Endothelial cell of umbilical vein (primary cell): Measurements from ENCODE around the gene SAP130. TPM values are rescaled to one million over a fixed set of nuclear protein-coding genes. Genes with fewer than 3 reads are reported as not detected.

Experiments used
- BruUV-seq: library from RNA; stranded (reverse); fragments of 400-500 nt; replicated peaks from 2 replicates; lab custom pipeline; 2021; lab: Mats Ljungman, UMichigan
- CTCF ChIA-PET: fragments of 300-600, 350-600 bp; sonication (Branson Sonifier 250); formaldehyde crosslinking; loops from one replicate; lab custom pipeline; 2021; ENCODE audit warnings: antibody characterized with exemption, inconsistent platforms; lab: Charles Lee
- POLR2A ChIA-PET: fragments of 300-600, 350-600 bp; sonication (Branson Sonifier 250); formaldehyde crosslinking; loops from one replicate; lab custom pipeline; 2021; ENCODE audit warnings: antibody characterized with exemption, inconsistent platforms; lab: Charles Lee
- DNase-seq: peaks from one replicate; pipeline ENCODE4 v3.0.0-alpha.2; 2011; ENCODE audit warnings: low read depth, low spot score
- FAIRE-seq: peaks from 2 replicates; lab custom pipeline; 2011; peaks lifted over from hg19 to GRCh38; lab: Jason Lieb, UNC
- H2AFZ ChIP-seq: 2 replicates; pipeline ENCODE4 v1.6.0; 2012; ENCODE audit warnings: low read depth, low read length, control low read depth, inconsistent platforms
- H3K27ac ChIP-seq: 2 replicates; pipeline ENCODE4 v1.5.1; 2011; ENCODE audit warnings: low read depth, mild to moderate bottlenecking, control low read depth, low read length, moderate library complexity; ENCODE audit not compliant: insufficient read depth
- H3K27me3 ChIP-seq, 2 experiments: 2 replicates each; pipeline versions ENCODE4 v1.6.0 to v1.6.1; 2011; ENCODE audit warnings: low read length in 2 of 2, mixed read lengths in 1 of 2; ENCODE audit not compliant: control insufficient read depth in 2 of 2, insufficient read depth in 2 of 2
- H3K36me3 ChIP-seq, 2 experiments: 2 replicates in 1 of 2; 3 replicates in 1 of 2; pipeline ENCODE4 v1.5.1; 2011; ENCODE audit warnings: low read length in 2 of 2, mild to moderate bottlenecking in 1 of 2, moderate library complexity in 1 of 2; ENCODE audit not compliant: control insufficient read depth in 2 of 2, insufficient read depth in 2 of 2; ENCODE audit errors: extremely low read depth in 1 of 2
- H3K4me1 ChIP-seq: 3 replicates; pipeline ENCODE4 v1.5.1; 2011; ENCODE audit warnings: mild to moderate bottlenecking, low read length; ENCODE audit not compliant: control insufficient read depth, insufficient read depth; ENCODE audit errors: extremely low read depth
- H3K4me2 ChIP-seq: 2 replicates; pipeline ENCODE4 v1.6.1; 2011; ENCODE audit warnings: low read length, control low read depth, mixed read lengths; ENCODE audit not compliant: insufficient read depth
- H3K4me3 ChIP-seq, 3 experiments: fragments of 200-600 bp in 1 of 3; sonication (generic), shearing (Covaris generic) in 1 of 3; replicated peaks in 1 of 3; 2 replicates each; pipeline ENCODE4 v1.5.1; 2011 to 2016; ENCODE audit warnings: control low read depth in 3 of 3, low read length in 3 of 3, mild to moderate bottlenecking in 2 of 3, inconsistent platforms in 1 of 3, low read depth in 1 of 3, moderate library complexity in 1 of 3; ENCODE audit not compliant: insufficient read depth in 1 of 3
- H3K79me2 ChIP-seq: 2 replicates; pipeline ENCODE4 v1.6.0; 2012; ENCODE audit warnings: low read length, inconsistent platforms; ENCODE audit not compliant: control insufficient read depth, insufficient read depth
- H3K9ac ChIP-seq: replicated peaks from 2 replicates; pipeline ENCODE3; 2011; ENCODE audit warnings: low read length, control low read depth; ENCODE audit not compliant: insufficient read depth; ENCODE audit errors: extremely low read depth
- H3K9me1 ChIP-seq: replicated peaks from 3 replicates; pipeline ENCODE4 v1.6.0; 2011; ENCODE audit warnings: mild to moderate bottlenecking, low read length; ENCODE audit not compliant: control insufficient read depth, insufficient read depth; ENCODE audit errors: extremely low read depth
- H3K9me3 ChIP-seq: replicated peaks from 2 replicates; pipeline ENCODE4 v1.5.1; 2012; ENCODE audit warnings: low read length, inconsistent platforms; ENCODE audit not compliant: control insufficient read depth, insufficient read depth
- H4K20me1 ChIP-seq: replicated peaks from 2 replicates; pipeline ENCODE3; 2011; ENCODE audit warnings: mild to moderate bottlenecking, low read length; ENCODE audit not compliant: control insufficient read depth, insufficient read depth; ENCODE audit errors: extremely low read depth
- EZH2 ChIP-seq: IDR thresholded peaks from 2 replicates; pipeline ENCODE4 v1.6.1; 2012; ENCODE audit warnings: borderline replicate concordance, low read depth, mild to moderate bottlenecking, moderate library complexity, low read length, inconsistent platforms; ENCODE audit not compliant: severe bottlenecking
- FOS ChIP-seq: IDR thresholded peaks from 2 replicates; pipeline ENCODE4 v1.6.1; 2011; ENCODE audit warnings: mild to moderate bottlenecking, low read length, moderate library complexity, borderline replicate concordance; ENCODE audit not compliant: insufficient read depth
- JUN ChIP-seq: IDR thresholded peaks from 2 replicates; pipeline ENCODE4 v1.6.1; 2011; ENCODE audit warnings: borderline replicate concordance, low read depth; ENCODE audit not compliant: insufficient read length, insufficient read depth
- MYC ChIP-seq: IDR thresholded peaks from one replicate; pipeline ENCODE4 v1.6.1; 2011; ENCODE audit warnings: mild to moderate bottlenecking, low read depth, low read length
- POLR2AphosphoS5 ChIP-seq: IDR thresholded peaks from 2 replicates; pipeline ENCODE4 v1.6.1; 2012; ENCODE audit warnings: low read depth, mild to moderate bottlenecking, control low read depth, low read length, moderate library complexity; ENCODE audit not compliant: insufficient read depth
- dilution Hi-C: fragments of 300-500 bp; cut with MboI; formaldehyde crosslinking; loops from one replicate; pipeline ENCODE4 v1.15.0; 2019; ENCODE audit warnings: low sequenced_read_pairs; ENCODE audit not compliant: extremely low pct_ligation_motif_present
- intact Hi-C: fragments of 100-400 bp; cut with micrococcal nuclease; formaldehyde crosslinking; loops from one replicate; pipeline ENCODE4 v1.10.0; 2022
- polyA plus RNA-seq, 4 experiments: library from polyadenylated mRNA; depleted of rRNA in 3 of 4; stranded (reverse) in 3 of 4; unstranded in 1 of 4; fragments of >200 nt; gene quantifications; 2 replicates each; pipeline versions ENCODE4 v1.2.1 to v1.2.3, GENCODE V29; 2011 to 2012; ENCODE audit warnings: missing spikeins in 1 of 4
- total RNA-seq: library from RNA; stranded (reverse); gene quantifications from 2 replicates; pipeline ENCODE4 v1.2.3, GENCODE V29; 2021
- TF ChIP-seq, protein P1 (sequence below), 2 donors: IDR thresholded peaks; 1 replicate in 1 of 2; 2 replicates in 1 of 2; pipeline ENCODE4 v1.5.1; 2011; ENCODE audit warnings: low read length in 2 of 2, mild to moderate bottlenecking in 2 of 2, moderate library complexity in 2 of 2, control low read depth in 1 of 2, inconsistent platforms in 1 of 2, low read depth in 1 of 2; ENCODE audit not compliant: insufficient read depth in 1 of 2; ENCODE audit errors: extremely low read depth in 1 of 2
- TF ChIP-seq, protein P2 (sequence below): IDR thresholded peaks from 2 replicates; pipeline ENCODE4 v1.6.1; 2011; ENCODE audit not compliant: insufficient read depth, insufficient read length

The SAP130 gene
- total and polyA plus RNA-seq, 2 donors (not counting 3 experiments of a cell fraction or from before 2014, with no cell fraction given): 26.8 to 34.3 TPM

- intact Hi-C loops (no loop called here), dilution Hi-C loops (no loop called here)
- Histone ChIP-seq H3K4me2 (no peak overlapping the region), H3K27ac (no peak overlapping the region), H3K9me1 (no peaks in the 10 kb centered on the region), H3K9ac (no peak overlapping the region), H3K36me3 (no peaks in the 10 kb centered on the region), H4K20me1 (no peaks in the 10 kb centered on the region), H2AFZ (no peak overlapping the region), H3K79me2 (no peaks in the 10 kb centered on the region), H3K9me3 (no peaks in the 10 kb centered on the region), H3K4me3 (no peak overlapping the region), H3K27me3 (no peaks in the 10 kb centered on the region), H3K4me1 (no peaks in the 10 kb centered on the region)
- FAIRE-seq: no peak
- BruUV-seq: no TSS peak
- TF ChIP-seq, protein P1, sequence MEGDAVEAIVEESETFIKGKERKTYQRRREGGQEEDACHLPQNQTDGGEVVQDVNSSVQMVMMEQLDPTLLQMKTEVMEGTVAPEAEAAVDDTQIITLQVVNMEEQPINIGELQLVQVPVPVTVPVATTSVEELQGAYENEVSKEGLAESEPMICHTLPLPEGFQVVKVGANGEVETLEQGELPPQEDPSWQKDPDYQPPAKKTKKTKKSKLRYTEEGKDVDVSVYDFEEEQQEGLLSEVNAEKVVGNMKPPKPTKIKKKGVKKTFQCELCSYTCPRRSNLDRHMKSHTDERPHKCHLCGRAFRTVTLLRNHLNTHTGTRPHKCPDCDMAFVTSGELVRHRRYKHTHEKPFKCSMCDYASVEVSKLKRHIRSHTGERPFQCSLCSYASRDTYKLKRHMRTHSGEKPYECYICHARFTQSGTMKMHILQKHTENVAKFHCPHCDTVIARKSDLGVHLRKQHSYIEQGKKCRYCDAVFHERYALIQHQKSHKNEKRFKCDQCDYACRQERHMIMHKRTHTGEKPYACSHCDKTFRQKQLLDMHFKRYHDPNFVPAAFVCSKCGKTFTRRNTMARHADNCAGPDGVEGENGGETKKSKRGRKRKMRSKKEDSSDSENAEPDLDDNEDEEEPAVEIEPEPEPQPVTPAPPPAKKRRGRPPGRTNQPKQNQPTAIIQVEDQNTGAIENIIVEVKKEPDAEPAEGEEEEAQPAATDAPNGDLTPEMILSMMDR (IDR thresholded peaks at IDR 0.05; ENCODE audit: extremely low read depth in 1 of 2, insufficient read depth in 1 of 2, low read depth in 1 of 2, low read length in 2 of 2): no peak
- TF ChIP-seq, protein P2, sequence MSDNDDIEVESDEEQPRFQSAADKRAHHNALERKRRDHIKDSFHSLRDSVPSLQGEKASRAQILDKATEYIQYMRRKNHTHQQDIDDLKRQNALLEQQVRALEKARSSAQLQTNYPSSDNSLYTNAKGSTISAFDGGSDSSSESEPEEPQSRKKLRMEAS: no peak
- no peak for TF ChIP-seq JUN
- no peak for TF ChIP-seq POLR2AphosphoS5
- no peak for TF ChIP-seq FOS
- TF ChIP-seq EZH2: no peak
- TF ChIP-seq MYC: no peak
- ChIA-PET CTCF (no interaction called here), POLR2A (no interaction called here)
- no peak for DNase-seq
These were observed 9.1 kb upstream of the SAP130 start for GRCh38 chr2:128036748-128037607.
